Natural killer cell treated with Interleukin-12 subunit alpha and Interleukin-12 subunit beta and Interleukin-15 and Interleukin-18, amount 100 ng/mL, for 72 hours (primary cell): ENCODE results near the gene UROD. TPM values are rescaled to one million over a fixed set of nuclear protein-coding genes. Genes with fewer than 3 reads are reported as not detected.

ENCODE experiments used
- ATAC-seq, 2 donors: fragments of 150-1000 bp; cut with Tn5 transposase in 1 of 2; sonication (Bioruptor Pico), chemical (Tn5 transposase) in 1 of 2; 2 replicates each; pipeline ENCODE4 v1.10.0; 2021
- DNase-seq: peaks from one replicate; pipeline ENCODE4 v3.0.0; 2022; ENCODE audit warnings: low spot score
- H3K27ac Mint-ChIP-seq, 2 donors: 1 replicate in 1 of 2; 2 replicates in 1 of 2; pipeline ENCODE4 v1.8.0; 2022; ENCODE audit warnings: mixed read lengths in 2 of 2, mild to moderate bottlenecking in 1 of 2, moderate library complexity in 1 of 2
- H3K27me3 Mint-ChIP-seq, 2 donors: 1 replicate in 1 of 2; 2 replicates in 1 of 2; pipeline ENCODE4 v1.8.0; 2022; ENCODE audit warnings: mixed read lengths in 2 of 2
- H3K36me3 Mint-ChIP-seq: one replicate; pipeline ENCODE4 v1.8.0; 2022; ENCODE audit warnings: mixed read lengths
- H3K4me1 Mint-ChIP-seq, 2 donors: 1 replicate in 1 of 2; 2 replicates in 1 of 2; pipeline ENCODE4 v1.8.0; 2022; ENCODE audit warnings: low read depth in 2 of 2, mixed read lengths in 2 of 2, mild to moderate bottlenecking in 1 of 2
- H3K4me3 Mint-ChIP-seq: one replicate; pipeline ENCODE4 v1.8.0; 2022; ENCODE audit warnings: mixed read lengths
- H3K9me3 Mint-ChIP-seq: 2 replicates; pipeline ENCODE4 v1.8.0; 2022; ENCODE audit warnings: mixed read lengths
- total RNA-seq, 2 donors: library from RNA; stranded (reverse); gene quantifications; one replicate each; pipeline ENCODE4 v1.2.3, GENCODE V29; 2022

Gene UROD
- total RNA-seq, 2 donors from 2014 or later: 72.5 to 109 TPM

- Mint-ChIP-seq H3K9me3 (no peaks in the 10 kb centered on the region), H3K4me3 (peak overlapping the region; percentile 87), H3K36me3 (peaks cover 4% of the 10 kb centered on the region), H3K4me1 (peaks cover 38 to 44% of the 10 kb centered on the region in 2 donors), H3K27ac (peak overlapping the region; percentile 89 to 92), H3K27me3 (no peaks in the 10 kb centered on the region)
- peak in 1 of 2 donors; percentile 1 for ATAC-seq
- DNase-seq: no peak
Measured at GRCh38 chr1:45012639-45013278, 705 bp downstream of the UROD start.

GRCh38 chr1:45013551-45014209 lies 1.6 kb downstream of the UROD start:
- Mint-ChIP-seq H3K4me1 (peaks cover 38 to 42% of the 10 kb centered on the region in 2 donors), H3K27me3 (no peaks in the 10 kb centered on the region), H3K4me3 (peak overlapping the region; percentile 87), H3K27ac (peak overlapping the region; percentile 13 to 89), H3K9me3 (no peaks in the 10 kb centered on the region), H3K36me3 (peaks cover 4% of the 10 kb centered on the region)
- DNase-seq (no peak), ATAC-seq (no peak)

- H3K36me3 Mint-ChIP-seq: no peaks in the 10 kb centered on the region
- DNase-seq (peak; percentile 82), ATAC-seq (peak in 1 of 2 donors; percentile 15)
- peak overlapping the region; percentile 13 to 20 for H3K27ac Mint-ChIP-seq
- peak overlapping the region; percentile 87 for H3K4me3 Mint-ChIP-seq
- peaks cover 32 to 34% of the 10 kb centered on the region in 2 donors for H3K4me1 Mint-ChIP-seq
- H3K27me3 Mint-ChIP-seq: no peaks in the 10 kb centered on the region
- no peaks in the 10 kb centered on the region for H3K9me3 Mint-ChIP-seq
Measured at GRCh38 chr1:45014321-45015028, 2.4 kb downstream of the UROD start.

GRCh38 chr1:45015683-45016082 lies 3.6 kb downstream of the UROD start:
- no peaks in the 10 kb centered on the region for H3K9me3 Mint-ChIP-seq

GRCh38 chr1:45016090-45016697 lies 4.1 kb downstream of the UROD start:
- no peaks in the 10 kb centered on the region for H3K36me3 Mint-ChIP-seq
- no peak overlapping the region for H3K27ac Mint-ChIP-seq
- DNase-seq (no peak), ATAC-seq (no peak)
- no peaks in the 10 kb centered on the region for H3K9me3 Mint-ChIP-seq
- H3K27me3 Mint-ChIP-seq: no peaks in the 10 kb centered on the region
- H3K4me1 Mint-ChIP-seq: peaks cover 20 to 23% of the 10 kb centered on the region in 2 donors
- H3K4me3 Mint-ChIP-seq: no peak overlapping the region

More at GRCh38 chr1:45015683-45016082, 3.6 kb downstream of the UROD start:
- H3K4me1 Mint-ChIP-seq: peaks cover 22 to 24% of the 10 kb centered on the region in 2 donors
- no peaks in the 10 kb centered on the region for H3K27me3 Mint-ChIP-seq
- ATAC-seq (no peak), DNase-seq (no peak)
- H3K36me3 Mint-ChIP-seq: no peaks in the 10 kb centered on the region
- H3K27ac Mint-ChIP-seq: no peak overlapping the region
- no peak overlapping the region for H3K4me3 Mint-ChIP-seq

- ATAC-seq (no peak), DNase-seq (no peak)
- Mint-ChIP-seq H3K27ac (no peak overlapping the region), H3K9me3 (no peaks in the 10 kb centered on the region), H3K4me3 (no peak overlapping the region), H3K27me3 (no peaks in the 10 kb centered on the region), H3K36me3 (no peaks in the 10 kb centered on the region), H3K4me1 (peaks cover 15 to 17% of the 10 kb centered on the region in 2 donors)
Measured at GRCh38 chr1:45016767-45017166, 4.7 kb downstream of the UROD start.

GRCh38 chr1:45018599-45019230 lies 6.7 kb downstream of the UROD start:
- no peak overlapping the region for H3K27ac Mint-ChIP-seq
- H3K36me3 Mint-ChIP-seq: no peaks in the 10 kb centered on the region
- H3K4me1 Mint-ChIP-seq: peaks cover 9 to 11% of the 10 kb centered on the region in 2 donors
- H3K4me3 Mint-ChIP-seq: no peak overlapping the region
- H3K27me3 Mint-ChIP-seq: no peaks in the 10 kb centered on the region
- DNase-seq (no peak), ATAC-seq (peak; percentile 68 to 73)
- H3K9me3 Mint-ChIP-seq: no peaks in the 10 kb centered on the region

- no peaks in the 10 kb centered on the region for H3K9me3 Mint-ChIP-seq
- H3K36me3 Mint-ChIP-seq: no peaks in the 10 kb centered on the region
- H3K4me3 Mint-ChIP-seq: no peak overlapping the region
- ATAC-seq (no peak), DNase-seq (no peak)
- peaks cover 3 to 7% of the 10 kb centered on the region in 2 donors for H3K4me1 Mint-ChIP-seq
- no peaks in the 10 kb centered on the region for H3K27me3 Mint-ChIP-seq
- no peak overlapping the region for H3K27ac Mint-ChIP-seq
Measured at GRCh38 chr1:45023663-45024062, 11.6 kb downstream of the UROD start.

GRCh38 chr1:45026446-45026845 lies 14.4 kb downstream of the UROD start:
- Mint-ChIP-seq H3K27ac (no peak overlapping the region), H3K27me3 (no peaks in the 10 kb centered on the region), H3K4me3 (no peak overlapping the region), H3K9me3 (no peaks in the 10 kb centered on the region), H3K36me3 (no peaks in the 10 kb centered on the region), H3K4me1 (peaks cover 3 to 7% of the 10 kb centered on the region in 2 donors)
- ATAC-seq (no peak), DNase-seq (no peak)

GRCh38 chr1:45032837-45033236 lies 20.8 kb downstream of the UROD start:
- no peak overlapping the region for H3K27ac Mint-ChIP-seq

GRCh38 chr1:45033356-45033755 lies 21.3 kb downstream of the UROD start:
- ATAC-seq (no peak), DNase-seq (no peak)
- Mint-ChIP-seq H3K9me3 (no peaks in the 10 kb centered on the region), H3K36me3 (no peaks in the 10 kb centered on the region), H3K4me1 (no peaks in the 10 kb centered on the region), H3K4me3 (no peak overlapping the region), H3K27me3 (no peaks in the 10 kb centered on the region), H3K27ac (no peak overlapping the region)

More at GRCh38 chr1:45032837-45033236, 20.8 kb downstream of the UROD start:
- no peaks in the 10 kb centered on the region for H3K27me3 Mint-ChIP-seq
- no peaks in the 10 kb centered on the region for H3K9me3 Mint-ChIP-seq
- no peak overlapping the region for H3K4me3 Mint-ChIP-seq
- H3K36me3 Mint-ChIP-seq: no peaks in the 10 kb centered on the region
- no peaks in the 10 kb centered on the region for H3K4me1 Mint-ChIP-seq
- DNase-seq (no peak), ATAC-seq (no peak)

GRCh38 chr1:45035631-45036301 lies 23.7 kb downstream of the UROD start:
- Mint-ChIP-seq H3K27ac (no peak overlapping the region), H3K9me3 (no peaks in the 10 kb centered on the region), H3K36me3 (no peaks in the 10 kb centered on the region), H3K27me3 (no peaks in the 10 kb centered on the region), H3K4me3 (no peak overlapping the region), H3K4me1 (no peaks in the 10 kb centered on the region)
- no peak for ATAC-seq
- no peak for DNase-seq

GRCh38 chr1:45037456-45037855 lies 25.4 kb downstream of the UROD start:
- ATAC-seq (no peak), DNase-seq (no peak)
- Mint-ChIP-seq H3K36me3 (no peaks in the 10 kb centered on the region), H3K9me3 (no peaks in the 10 kb centered on the region), H3K4me1 (no peaks in the 10 kb centered on the region), H3K27ac (no peak overlapping the region), H3K27me3 (no peaks in the 10 kb centered on the region), H3K4me3 (no peak overlapping the region)
